LNCAP (cell line): Measurements from ENCODE around the gene ZBTB2.

Experiments
- TF ChIP-seq, protein P1 (sequence below): fragments of 450-650 bp; IDR thresholded peaks from 2 replicates; pipeline ENCODE4 v1.5.1; 2017; ENCODE audit warnings: mild to moderate bottlenecking

Gene ZBTB2

DNA sequence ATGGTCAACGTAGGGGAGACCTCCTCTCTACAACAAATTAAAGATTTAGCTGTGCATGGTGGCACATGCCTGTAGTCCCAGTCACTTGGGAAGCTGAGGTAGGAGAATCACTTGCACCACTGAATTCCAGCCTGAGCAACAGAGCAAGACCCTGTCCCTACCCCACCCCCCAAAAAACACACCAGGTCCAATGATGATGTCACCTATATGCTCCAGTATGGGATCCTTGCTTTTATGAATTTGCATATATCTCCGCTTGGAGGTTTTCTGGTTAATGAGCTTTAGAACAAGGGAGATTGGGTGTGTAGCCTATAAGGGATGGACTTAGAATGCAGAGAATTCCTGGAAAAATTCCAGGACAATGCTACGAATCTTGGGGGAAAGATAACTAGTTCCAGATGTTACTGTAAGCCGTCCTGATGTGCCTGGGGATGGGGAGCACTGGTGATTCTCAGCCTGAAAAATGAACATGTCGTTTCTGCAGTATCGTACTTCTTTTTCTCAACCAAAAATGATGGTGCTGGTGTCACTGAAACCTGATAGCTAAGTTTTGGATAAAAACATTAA, 61.1 kb downstream of the ZBTB2 start:
- TF ChIP-seq, protein P1, sequence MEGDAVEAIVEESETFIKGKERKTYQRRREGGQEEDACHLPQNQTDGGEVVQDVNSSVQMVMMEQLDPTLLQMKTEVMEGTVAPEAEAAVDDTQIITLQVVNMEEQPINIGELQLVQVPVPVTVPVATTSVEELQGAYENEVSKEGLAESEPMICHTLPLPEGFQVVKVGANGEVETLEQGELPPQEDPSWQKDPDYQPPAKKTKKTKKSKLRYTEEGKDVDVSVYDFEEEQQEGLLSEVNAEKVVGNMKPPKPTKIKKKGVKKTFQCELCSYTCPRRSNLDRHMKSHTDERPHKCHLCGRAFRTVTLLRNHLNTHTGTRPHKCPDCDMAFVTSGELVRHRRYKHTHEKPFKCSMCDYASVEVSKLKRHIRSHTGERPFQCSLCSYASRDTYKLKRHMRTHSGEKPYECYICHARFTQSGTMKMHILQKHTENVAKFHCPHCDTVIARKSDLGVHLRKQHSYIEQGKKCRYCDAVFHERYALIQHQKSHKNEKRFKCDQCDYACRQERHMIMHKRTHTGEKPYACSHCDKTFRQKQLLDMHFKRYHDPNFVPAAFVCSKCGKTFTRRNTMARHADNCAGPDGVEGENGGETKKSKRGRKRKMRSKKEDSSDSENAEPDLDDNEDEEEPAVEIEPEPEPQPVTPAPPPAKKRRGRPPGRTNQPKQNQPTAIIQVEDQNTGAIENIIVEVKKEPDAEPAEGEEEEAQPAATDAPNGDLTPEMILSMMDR, result no peak

DNA sequence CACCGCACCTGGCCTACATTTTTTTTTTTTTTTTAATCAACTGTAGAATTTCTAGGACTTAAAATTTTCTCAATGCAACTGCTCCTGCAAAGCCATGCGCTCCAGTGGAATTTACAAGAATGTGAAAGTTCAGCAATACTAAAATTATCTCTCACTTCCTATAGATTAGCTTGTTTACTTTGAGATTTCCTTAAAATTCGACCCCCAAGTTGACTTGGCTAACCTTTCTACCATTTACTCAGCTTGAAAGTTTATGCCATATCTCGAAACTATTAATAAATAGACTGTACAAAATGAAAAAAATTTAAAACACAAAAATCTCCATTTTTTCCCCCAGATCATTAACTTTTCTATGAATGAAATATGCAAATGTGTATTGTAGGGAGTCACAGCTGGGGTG, 64.3 kb downstream of the ZBTB2 start:
- TF ChIP-seq, protein P1, result no peak

DNA sequence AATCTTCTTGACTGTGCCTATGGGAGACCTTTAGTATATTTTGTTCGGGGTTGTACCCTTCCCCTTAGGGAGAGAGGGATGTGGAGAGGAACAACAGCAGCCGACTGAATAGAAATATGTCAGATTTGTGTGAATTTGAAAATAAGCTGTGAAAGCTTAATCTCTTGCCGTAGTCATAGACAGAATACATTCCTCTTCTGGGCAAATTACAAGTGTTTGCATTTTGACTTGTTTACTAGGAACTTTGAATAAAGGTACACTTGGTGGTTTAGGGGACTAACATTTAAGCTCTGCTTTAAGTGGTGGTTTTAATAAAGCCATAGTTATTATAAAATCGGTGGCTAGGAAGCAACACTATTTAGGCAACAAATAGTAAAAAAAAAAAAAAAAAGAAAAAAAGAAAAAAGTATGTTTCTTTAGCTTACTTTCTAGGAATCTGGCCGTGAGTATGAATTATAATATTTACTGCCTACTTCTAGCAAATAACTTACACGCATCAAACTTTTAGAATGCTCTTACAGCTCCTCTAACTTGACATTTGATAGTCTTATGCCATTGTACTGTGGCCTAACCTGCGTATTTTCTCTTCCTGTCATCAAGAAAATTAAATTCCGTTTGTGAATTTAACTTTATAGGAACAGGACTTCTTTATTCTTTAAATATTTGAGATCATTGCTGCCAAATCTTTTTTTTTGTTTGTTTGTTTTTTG, 65.1 kb downstream of the ZBTB2 start:
- TF ChIP-seq, protein P1, result no peak

- TF ChIP-seq, protein P1, result no peak
Measured at GRCh38 chr6:151325075-151326050, 66.0 kb downstream of the ZBTB2 start.

GRCh38 chr6:151324488-151324825, 66.9 kb downstream of the ZBTB2 start:
- TF ChIP-seq, protein P1, result peak; percentile 3; the same call in 1 of the 2 replicates

DNA sequence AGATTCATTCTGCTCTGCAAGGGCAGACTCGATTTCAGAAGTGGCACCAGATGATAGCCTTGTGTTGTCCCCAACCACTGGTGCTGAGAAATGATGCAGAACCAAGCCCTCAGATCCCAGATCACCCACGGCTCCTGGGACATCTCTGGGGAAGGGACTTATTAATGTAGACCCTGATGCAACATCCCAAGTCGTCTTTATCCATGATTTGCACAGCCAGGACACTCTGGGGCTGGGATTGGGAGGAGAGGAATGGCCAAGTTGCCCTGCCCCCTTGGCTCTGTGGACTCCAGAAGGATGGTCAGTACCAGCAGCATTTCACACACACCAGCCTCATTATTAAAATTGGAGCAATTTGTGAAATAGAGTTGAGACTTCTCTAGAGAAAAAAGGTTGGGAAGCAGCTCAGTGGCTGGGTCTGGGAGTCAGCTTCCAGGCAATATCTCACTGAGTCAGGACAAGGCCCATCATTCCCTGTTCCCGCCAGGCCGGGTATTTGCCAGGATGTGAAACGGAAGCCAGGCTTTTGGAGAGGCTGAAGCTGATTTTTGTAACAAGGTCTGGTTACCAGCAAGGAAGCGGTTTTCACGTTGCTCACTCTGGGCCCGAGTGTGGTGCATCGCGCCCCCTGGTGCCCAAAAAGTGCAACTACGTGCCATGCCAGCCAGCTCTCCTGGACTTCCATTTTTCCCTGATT, 67.4 kb downstream of the ZBTB2 start:
- TF ChIP-seq, protein P1, result peak; percentile 96

DNA sequence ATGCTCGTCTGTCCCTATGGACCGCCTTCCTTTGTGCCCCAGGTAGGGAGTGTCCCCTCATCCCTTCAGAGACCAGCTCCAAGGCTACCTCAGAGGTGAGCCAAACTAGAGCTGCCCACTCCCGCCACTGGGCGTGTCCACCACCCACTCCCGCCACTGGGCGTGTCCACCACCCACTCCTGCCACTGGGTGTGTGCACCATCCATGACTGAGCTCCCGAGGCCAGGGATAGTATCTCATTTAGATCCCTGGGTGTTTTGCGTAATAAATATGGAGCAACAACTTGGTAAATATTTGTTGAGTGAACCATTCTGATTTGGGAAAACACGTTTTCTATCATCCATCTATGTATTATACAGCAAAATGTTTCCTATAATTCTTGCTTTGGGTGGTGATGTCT, 68.8 kb downstream of the ZBTB2 start:
- TF ChIP-seq, protein P1, result no peak
